Prostate gland (tissue), 2 donors: ENCODE data around the gene NOS1AP.

Source experiments
- CTCF ChIP-seq, 4 experiments: fragments of 200-600 bp in 2 of 4; fragments of 450-650 bp in 2 of 4; sonication (generic) in 2 of 4; IDR thresholded peaks; 1 replicate in 3 of 4; 2 replicates in 1 of 4; pipeline ENCODE4 v1.5.1; 2016 to 2019; ENCODE audit warnings: antibody characterized with exemption in 4 of 4, mild to moderate bottlenecking in 2 of 4, moderate library complexity in 2 of 4
- POLR2A ChIP-seq: fragments of 450-650 bp; IDR thresholded peaks from one replicate; pipeline ENCODE4 v1.6.1; 2016; ENCODE audit warnings: antibody characterized with exemption, mild to moderate bottlenecking
- POLR2AphosphoS5 ChIP-seq: sonication (generic); formaldehyde crosslinking; IDR thresholded peaks from one replicate; pipeline ENCODE4 v1.6.1; 2017; ENCODE audit warnings: antibody characterized with exemption

GRCh38 chr1:162081316-162081715 lies 11.8 kb downstream of the NOS1AP start:
- TF ChIP-seq CTCF (IDR thresholded peaks at IDR 0.05), result no peak
- TF ChIP-seq POLR2AphosphoS5, result no peak
- no peak for TF ChIP-seq POLR2A
